Astrocyte (in vitro differentiated cells and primary cell): ENCODE results near the gene TMEM132C. TPM values are rescaled to one million over a fixed set of nuclear protein-coding genes. Genes with fewer than 3 reads are reported as not detected.

Experiments
- DNase-seq: peaks from one replicate; pipeline ENCODE4 v3.0.0-alpha.2; 2010; ENCODE audit warnings: low read depth
- FAIRE-seq: peaks from 2 replicates; lab custom pipeline; 2011; peaks lifted over from hg19 to GRCh38; lab: Jason Lieb, UNC
- H2AFZ ChIP-seq: 2 replicates; pipeline ENCODE4 v1.6.0; 2012; ENCODE audit warnings: low read depth, low read length, inconsistent platforms
- H3K27ac ChIP-seq: 2 replicates; pipeline ENCODE4 v1.5.1; 2011; ENCODE audit warnings: low read depth, low read length, inconsistent platforms
- H3K27me3 ChIP-seq: 2 replicates; pipeline ENCODE4 v1.6.0; 2011; ENCODE audit warnings: low read length, inconsistent platforms; ENCODE audit not compliant: insufficient read depth
- H3K36me3 ChIP-seq: 2 replicates; pipeline ENCODE4 v1.5.1; 2011; ENCODE audit warnings: low read length, inconsistent platforms; ENCODE audit not compliant: insufficient read depth
- H3K4me1 ChIP-seq: 2 replicates; pipeline ENCODE4 v1.5.1; 2011; ENCODE audit warnings: low read length, inconsistent platforms; ENCODE audit not compliant: insufficient read depth
- H3K4me2 ChIP-seq: 2 replicates; pipeline ENCODE4 v1.6.0; 2012; ENCODE audit warnings: low read length, inconsistent platforms
- H3K4me3 ChIP-seq: 2 replicates; pipeline ENCODE4 v1.5.1; 2011; ENCODE audit warnings: low read depth, mild to moderate bottlenecking, low read length, inconsistent platforms; ENCODE audit not compliant: insufficient read depth
- H3K79me2 ChIP-seq: 2 replicates; pipeline ENCODE4 v1.6.0; 2012; ENCODE audit warnings: mild to moderate bottlenecking, low read length, inconsistent platforms; ENCODE audit not compliant: insufficient read depth
- H3K9ac ChIP-seq: 2 replicates; pipeline ENCODE4 v1.6.0; 2012; ENCODE audit warnings: mild to moderate bottlenecking, low read length, inconsistent platforms
- H3K9me3 ChIP-seq: 2 replicates; pipeline ENCODE4 v1.5.1; 2012; ENCODE audit warnings: low read depth, mild to moderate bottlenecking, low read length, inconsistent platforms; ENCODE audit not compliant: insufficient read depth
- H4K20me1 ChIP-seq: 2 replicates; pipeline ENCODE4 v1.6.0; 2012; ENCODE audit warnings: low read length, inconsistent platforms; ENCODE audit not compliant: insufficient read depth
- H3K27ac Mint-ChIP-seq: one replicate; pipeline ENCODE4 v1.8.0; 2021; ENCODE audit warnings: mild to moderate bottlenecking, mixed read lengths; ENCODE audit not compliant: unreplicated experiment
- H3K27me3 Mint-ChIP-seq: one replicate; pipeline ENCODE4 v1.8.0; 2021; ENCODE audit warnings: low read depth, mixed read lengths; ENCODE audit not compliant: unreplicated experiment
- H3K36me3 Mint-ChIP-seq: one replicate; pipeline ENCODE4 v1.8.0; 2021; ENCODE audit warnings: low read depth, mixed read lengths; ENCODE audit not compliant: unreplicated experiment
- H3K4me1 Mint-ChIP-seq: one replicate; pipeline ENCODE4 v1.8.0; 2021; ENCODE audit warnings: low read depth, mixed read lengths; ENCODE audit not compliant: unreplicated experiment
- H3K4me3 Mint-ChIP-seq: one replicate; pipeline ENCODE4 v1.8.0; 2021; ENCODE audit warnings: mild to moderate bottlenecking, moderate library complexity, mixed read lengths; ENCODE audit not compliant: unreplicated experiment
- H3K9me3 Mint-ChIP-seq: one replicate; pipeline ENCODE4 v1.8.0; 2021; ENCODE audit warnings: mild to moderate bottlenecking, mixed read lengths; ENCODE audit not compliant: unreplicated experiment
- CTCF ChIP-seq: IDR thresholded peaks from 2 replicates; pipeline ENCODE4 v1.5.1; 2011; ENCODE audit warnings: low read depth, mild to moderate bottlenecking, inconsistent platforms, low read length, moderate library complexity; ENCODE audit not compliant: insufficient read depth
- EZH2 ChIP-seq: IDR thresholded peaks from 2 replicates; pipeline ENCODE4 v1.6.1; 2012; ENCODE audit warnings: mild to moderate bottlenecking, low read length, inconsistent platforms; ENCODE audit not compliant: insufficient read depth
- total RNA-seq: library from RNA; stranded (reverse); gene quantifications from 2 replicates; pipeline ENCODE4 v1.2.1, GENCODE V29; 2021

Gene TMEM132C
- total RNA-seq, 1 donor from 2014 or later, result not detected

GRCh38 chr12:128737292-128737966 lies 470.5 kb downstream of the TMEM132C start:
- FAIRE-seq (no peak), DNase-seq (no peak)
- H3K27me3 ChIP-seq, result no peaks in the 10 kb centered on the region
- Mint-ChIP-seq H3K4me3 (no peak overlapping the region), H3K4me1 (no peaks in the 10 kb centered on the region), H3K27me3 (no peaks in the 10 kb centered on the region), H3K27ac (no peak overlapping the region), H3K36me3 (no peaks in the 10 kb centered on the region), H3K9me3 (peaks cover 14% of the 10 kb centered on the region)
- no peak overlapping the region for H3K27ac ChIP-seq
- H3K4me2 ChIP-seq, result no peak overlapping the region
- no peaks in the 10 kb centered on the region for H4K20me1 ChIP-seq
- no peaks in the 10 kb centered on the region for H3K9me3 ChIP-seq
- H3K9ac ChIP-seq, result no peak overlapping the region
- no peaks in the 10 kb centered on the region for H3K4me1 ChIP-seq
- TF ChIP-seq CTCF (no peak), EZH2 (no peak)
- H3K4me3 ChIP-seq, result no peak overlapping the region
- H3K36me3 ChIP-seq, result no peaks in the 10 kb centered on the region
- H3K79me2 ChIP-seq, result no peaks in the 10 kb centered on the region
- H2AFZ ChIP-seq, result no peak overlapping the region

GRCh38 chr12:128743916-128744315 lies 476.9 kb downstream of the TMEM132C start:
- H3K9ac ChIP-seq, result no peak overlapping the region
- no peak for FAIRE-seq
- H3K27me3 Mint-ChIP-seq, result no peaks in the 10 kb centered on the region

More at GRCh38 chr12:128743916-128744315, 476.9 kb downstream of the TMEM132C start:
- Histone ChIP-seq H3K4me1 (no peaks in the 10 kb centered on the region), H3K36me3 (no peaks in the 10 kb centered on the region), H2AFZ (no peak overlapping the region), H3K79me2 (no peaks in the 10 kb centered on the region), H4K20me1 (no peaks in the 10 kb centered on the region), H3K27me3 (no peaks in the 10 kb centered on the region), H3K4me3 (no peak overlapping the region), H3K4me2 (no peak overlapping the region), H3K9me3 (no peaks in the 10 kb centered on the region), H3K27ac (no peak overlapping the region)
- no peak for DNase-seq
- peaks cover 6% of the 10 kb centered on the region for H3K9me3 Mint-ChIP-seq
- no peak overlapping the region for H3K4me3 Mint-ChIP-seq
- no peaks in the 10 kb centered on the region for H3K36me3 Mint-ChIP-seq
- H3K4me1 Mint-ChIP-seq, result no peaks in the 10 kb centered on the region
- H3K27ac Mint-ChIP-seq, result no peak overlapping the region
- TF ChIP-seq CTCF, result no peak
- no peak for TF ChIP-seq EZH2
